ENCODE data around the gene SLC19A3.

DNA sequence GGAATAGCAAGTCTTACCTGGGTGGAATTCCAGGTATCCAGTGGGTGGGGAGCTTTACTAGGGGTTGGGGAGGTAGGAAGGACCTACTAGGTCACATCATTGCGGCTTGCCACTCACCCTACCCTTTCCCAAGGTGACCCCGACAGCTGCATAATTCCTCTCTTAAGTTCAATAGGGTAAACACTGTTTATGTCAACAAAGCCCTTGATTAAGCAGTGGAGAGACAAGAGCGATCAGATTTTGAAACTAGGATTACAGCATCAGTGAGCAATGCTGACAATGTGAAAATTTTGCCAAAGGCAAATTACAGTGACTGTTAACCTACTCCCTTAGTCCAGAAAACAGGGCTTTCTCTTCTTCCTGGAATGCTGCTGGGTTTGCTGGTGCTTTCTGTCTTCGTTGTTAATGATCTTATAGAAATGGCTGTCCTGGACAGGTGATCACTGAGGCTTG, 14.5 kb downstream of the SLC19A3 start:
- no peak for TF ChIP-seq POLR2A (IDR thresholded peaks at IDR 0.05; ENCODE audit: low read depth, low read length)
- TF ChIP-seq, protein P1, sequence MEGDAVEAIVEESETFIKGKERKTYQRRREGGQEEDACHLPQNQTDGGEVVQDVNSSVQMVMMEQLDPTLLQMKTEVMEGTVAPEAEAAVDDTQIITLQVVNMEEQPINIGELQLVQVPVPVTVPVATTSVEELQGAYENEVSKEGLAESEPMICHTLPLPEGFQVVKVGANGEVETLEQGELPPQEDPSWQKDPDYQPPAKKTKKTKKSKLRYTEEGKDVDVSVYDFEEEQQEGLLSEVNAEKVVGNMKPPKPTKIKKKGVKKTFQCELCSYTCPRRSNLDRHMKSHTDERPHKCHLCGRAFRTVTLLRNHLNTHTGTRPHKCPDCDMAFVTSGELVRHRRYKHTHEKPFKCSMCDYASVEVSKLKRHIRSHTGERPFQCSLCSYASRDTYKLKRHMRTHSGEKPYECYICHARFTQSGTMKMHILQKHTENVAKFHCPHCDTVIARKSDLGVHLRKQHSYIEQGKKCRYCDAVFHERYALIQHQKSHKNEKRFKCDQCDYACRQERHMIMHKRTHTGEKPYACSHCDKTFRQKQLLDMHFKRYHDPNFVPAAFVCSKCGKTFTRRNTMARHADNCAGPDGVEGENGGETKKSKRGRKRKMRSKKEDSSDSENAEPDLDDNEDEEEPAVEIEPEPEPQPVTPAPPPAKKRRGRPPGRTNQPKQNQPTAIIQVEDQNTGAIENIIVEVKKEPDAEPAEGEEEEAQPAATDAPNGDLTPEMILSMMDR (IDR thresholded peaks at IDR 0.05; ENCODE audit: extremely low read depth in 1 of 2, insufficient read depth in 1 of 2, low read depth in 1 of 2, low read length in 2 of 2), result no peak

Data from endothelial cell of umbilical vein (primary cell).